ENCODE results near the gene BMPR2. TPM values are rescaled to one million over a fixed set of nuclear protein-coding genes. Genes with fewer than 3 reads are reported as not detected.
A peak's percentile ranks its signal among the peaks of the same experiment; 100 is the strongest.
"Not testable (repeated sequence)": the region's sequence is repeated elsewhere in the genome, so short reads cannot be mapped to it uniquely, and the experiment has no call there.

The BMPR2 gene
- total RNA-seq, 1 experiment from 2014 or later: 10.0 TPM

GRCh38 chr2:202521470-202521869 is 145.3 kb downstream of the BMPR2 start:
- Histone ChIP-seq H3K4me1 (ENCODE audit: insufficient read depth, low read length) (no peaks in the 10 kb centered on the region), H3K4me3 (ENCODE audit: low read length) (no peak overlapping the region), H3F3A (ENCODE audit: low read length, unreplicated experiment) (no peaks in the 10 kb centered on the region), H3K79me2 (ENCODE audit: low read length) (no peaks in the 10 kb centered on the region), H3K9ac (ENCODE audit: low read length) (no peak overlapping the region), H3K36me3 (ENCODE audit: low read depth, low read length) (no peaks in the 10 kb centered on the region), H2AFZ (ENCODE audit: low read length) (no peak overlapping the region), H3K9me2 (replicated peaks; ENCODE audit: low read length) (no peaks in the 10 kb centered on the region), H3K9me3 (ENCODE audit: low read length) (no peaks in the 10 kb centered on the region), H3K4me2 (ENCODE audit: low read length) (no peak overlapping the region), H4K20me1 (ENCODE audit: low read length) (no peaks in the 10 kb centered on the region), H3K27ac (ENCODE audit: low read length) (no peak overlapping the region), H3K27me3 (ENCODE audit: low read length) (no peaks in the 10 kb centered on the region)
- no TSS peak for BruUV-seq (replicated peaks)
- ChIA-PET POLR2A (ENCODE audit: unreplicated experiment) (no interaction called here), CTCF (no interaction called here)
- intact Hi-C loops (cut with micrococcal nuclease): no loop called here
- DNase-seq: no peak
- ATAC-seq: no peak
- TF ChIP-seq CTCF (conservative IDR thresholded peaks at IDR 0.05; ENCODE audit: low read depth, low read length) (no peak), EZH2 (IDR thresholded peaks at IDR 0.05; ENCODE audit: low read length, unreplicated experiment) (no peak)

DNA sequence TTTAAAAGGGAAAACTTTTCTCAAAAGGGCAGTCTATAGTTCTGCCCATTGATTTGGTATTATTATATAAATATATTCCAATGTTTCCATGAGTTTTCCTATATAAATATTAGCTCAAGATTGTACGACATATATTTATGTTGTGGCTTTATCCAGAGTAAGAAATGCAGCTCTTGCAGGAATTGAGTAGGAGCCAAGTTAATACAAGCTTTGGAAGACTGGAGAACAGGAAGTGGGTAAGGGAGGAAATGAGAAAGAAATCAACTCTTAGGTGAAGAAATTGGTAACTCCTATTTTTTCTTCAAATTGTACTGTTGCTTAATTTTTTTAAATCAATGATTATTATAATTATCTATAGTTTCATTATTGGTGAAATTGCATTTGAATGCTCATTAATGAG is 153.3 kb downstream of the BMPR2 start:
- Histone ChIP-seq H3K4me1 (ENCODE audit: insufficient read depth, low read length) (peaks cover 5% of the 10 kb centered on the region; the same call in 1 of the 2 replicates), H3K9me3 (ENCODE audit: low read length) (no peaks in the 10 kb centered on the region), H3K27ac (ENCODE audit: low read length) (no peak overlapping the region), H3F3A (ENCODE audit: low read length, unreplicated experiment) (no peaks in the 10 kb centered on the region), H3K4me3 (ENCODE audit: low read length) (no peak overlapping the region), H3K79me2 (ENCODE audit: low read length) (no peaks in the 10 kb centered on the region), H3K36me3 (ENCODE audit: low read depth, low read length) (no peaks in the 10 kb centered on the region), H3K4me2 (ENCODE audit: low read length) (no peak overlapping the region), H3K9me2 (replicated peaks; ENCODE audit: low read length) (no peaks in the 10 kb centered on the region), H3K9ac (ENCODE audit: low read length) (no peak overlapping the region), H3K27me3 (ENCODE audit: low read length) (no peaks in the 10 kb centered on the region), H2AFZ (ENCODE audit: low read length) (no peak overlapping the region), H4K20me1 (ENCODE audit: low read length) (no peaks in the 10 kb centered on the region)
- BruUV-seq (replicated peaks): no TSS peak
- CTCF ChIA-PET: no interaction called here
- intact Hi-C loops (cut with micrococcal nuclease): no loop called here
- ATAC-seq: peak; percentile 74
- POLR2A ChIA-PET (ENCODE audit: unreplicated experiment): no interaction called here
- TF ChIP-seq EZH2 (IDR thresholded peaks at IDR 0.05; ENCODE audit: low read length, unreplicated experiment): no peak
- no peak for TF ChIP-seq EZH2phosphoT487 (IDR thresholded peaks at IDR 0.05; ENCODE audit: borderline replicate concordance, low read length)
- no peak for TF ChIP-seq CTCF (conservative IDR thresholded peaks at IDR 0.05; ENCODE audit: low read depth, low read length)
- DNase-seq: peak; percentile 43

GRCh38 chr2:202530038-202530437 is 153.9 kb downstream of the BMPR2 start:
- Histone ChIP-seq H3K27ac (ENCODE audit: low read length) (no peak overlapping the region), H3F3A (ENCODE audit: low read length, unreplicated experiment) (no peaks in the 10 kb centered on the region), H3K36me3 (ENCODE audit: low read depth, low read length) (no peaks in the 10 kb centered on the region), H3K9ac (ENCODE audit: low read length) (no peak overlapping the region), H2AFZ (ENCODE audit: low read length) (no peak overlapping the region), H3K79me2 (ENCODE audit: low read length) (no peaks in the 10 kb centered on the region), H3K4me3 (ENCODE audit: low read length) (no peak overlapping the region), H3K4me1 (ENCODE audit: insufficient read depth, low read length) (peaks cover 5% of the 10 kb centered on the region; the same call in 1 of the 2 replicates), H3K4me2 (ENCODE audit: low read length) (no peak overlapping the region), H4K20me1 (ENCODE audit: low read length) (no peaks in the 10 kb centered on the region), H3K9me3 (ENCODE audit: low read length) (no peaks in the 10 kb centered on the region), H3K9me2 (replicated peaks; ENCODE audit: low read length) (no peaks in the 10 kb centered on the region), H3K27me3 (ENCODE audit: low read length) (no peaks in the 10 kb centered on the region)
- ATAC-seq (no peak), DNase-seq (no peak)
- ChIA-PET POLR2A (ENCODE audit: unreplicated experiment) (no interaction called here), CTCF (no interaction called here)
- intact Hi-C loops (cut with micrococcal nuclease): no loop called here
- no TSS peak for BruUV-seq (replicated peaks)
- TF ChIP-seq CTCF (conservative IDR thresholded peaks at IDR 0.05; ENCODE audit: low read depth, low read length) (no peak), EZH2 (IDR thresholded peaks at IDR 0.05; ENCODE audit: low read length, unreplicated experiment) (no peak), EZH2phosphoT487 (IDR thresholded peaks at IDR 0.05; ENCODE audit: borderline replicate concordance, low read length) (no peak)

GRCh38 chr2:202535290-202535689 is 159.2 kb downstream of the BMPR2 start:
- H3F3A ChIP-seq (ENCODE audit: low read length, unreplicated experiment); DNase-seq; H3K79me2 ChIP-seq (ENCODE audit: low read length); H3K27me3 ChIP-seq (ENCODE audit: low read length); H3K4me2 ChIP-seq (ENCODE audit: low read length); ATAC-seq; H3K4me1 ChIP-seq (ENCODE audit: insufficient read depth, low read length); H3K36me3 ChIP-seq (ENCODE audit: low read depth, low read length); H3K9me2 ChIP-seq (replicated peaks; ENCODE audit: low read length); CTCF ChIA-PET; H4K20me1 ChIP-seq (ENCODE audit: low read length); H3K9me3 ChIP-seq (ENCODE audit: low read length); POLR2A ChIA-PET (ENCODE audit: unreplicated experiment); intact Hi-C loops (cut with micrococcal nuclease); H3K4me3 ChIP-seq (ENCODE audit: low read length); H3K27ac ChIP-seq (ENCODE audit: low read length); H3K9ac ChIP-seq (ENCODE audit: low read length); H2AFZ ChIP-seq (ENCODE audit: low read length); BruUV-seq (replicated peaks): not testable (repeated sequence)

Measured in PC-3 (cell line).